HepG2 (cell line): Measurements from ENCODE around the gene ABHD12. TPM values are rescaled to one million over a fixed set of nuclear protein-coding genes. Genes with fewer than 3 reads are reported as not detected.
A peak's percentile ranks its signal among the peaks of the same experiment; 100 is the strongest.

ENCODE experiments used
- ELF4 ChIP-seq: sonication (generic); formaldehyde crosslinking; IDR thresholded peaks from 2 replicates; pipeline ENCODE4 v1.5.0; 2020; ENCODE audit warnings: missing genetic modification reagents, mild to moderate bottlenecking, moderate library complexity, borderline replicate concordance
- GABPB1 ChIP-seq: IDR thresholded peaks from 2 replicates; pipeline ENCODE4 v1.6.1; 2016; ENCODE audit warnings: mild to moderate bottlenecking, missing genetic modification reagents, moderate library complexity, missing compliant biosample characterization
- HNRNPH1 ChIP-seq: fragments of 200-400 bp; formaldehyde crosslinking; optimal IDR thresholded peaks from 2 replicates; pipeline ENCODE3; 2017; ENCODE audit warnings: mild to moderate bottlenecking, low read depth, low read length
- KMT2B ChIP-seq: IDR thresholded peaks from 2 replicates; pipeline ENCODE4 v1.6.1; 2016; ENCODE audit warnings: missing genetic modification reagents, missing compliant biosample characterization
- MYC ChIP-seq: sonication (generic); formaldehyde crosslinking; IDR thresholded peaks from 2 replicates; pipeline ENCODE4 v1.9.0; 2021; ENCODE audit warnings: missing genetic modification reagents, borderline replicate concordance
- NCOR1 ChIP-seq: fragments of 200-600 bp; sonication (generic); IDR thresholded peaks from 2 replicates; pipeline ENCODE4 v1.7.0; 2017; ENCODE audit warnings: antibody characterized with exemption, low read length, borderline replicate concordance
- NFRKB ChIP-seq: fragments of 450-650 bp; IDR thresholded peaks from 2 replicates; pipeline ENCODE4 v1.6.1; 2017
- SP4 ChIP-seq: sonication (generic); formaldehyde crosslinking; IDR thresholded peaks from 2 replicates; pipeline ENCODE4 v1.8.1; 2023; ENCODE audit warnings: mild to moderate bottlenecking, missing genetic modification reagents
- STAT5B ChIP-seq: sonication (generic); formaldehyde crosslinking; IDR thresholded peaks from 2 replicates; pipeline ENCODE4 v1.4.0; 2020; ENCODE audit warnings: missing genetic modification reagents
- ZBTB20 ChIP-seq: sonication (generic); formaldehyde crosslinking; IDR thresholded peaks from 2 replicates; pipeline ENCODE4 v1.8.1; 2023; ENCODE audit warnings: missing genetic modification reagents, low read depth, mild to moderate bottlenecking, borderline replicate concordance
- ZFP36L2 ChIP-seq: sonication (generic); formaldehyde crosslinking; IDR thresholded peaks from 2 replicates; pipeline ENCODE4 v1.4.0; 2020; ENCODE audit warnings: missing genetic modification reagents
- ZNF101 ChIP-seq: sonication (generic); formaldehyde crosslinking; IDR thresholded peaks from 2 replicates; pipeline ENCODE4 v1.4.0; 2020; ENCODE audit warnings: mild to moderate bottlenecking, low read depth, missing genetic modification reagents, borderline replicate concordance
- ZNF253 ChIP-seq: sonication (generic); formaldehyde crosslinking; IDR thresholded peaks from 2 replicates; pipeline ENCODE4 v1.8.0; 2022; ENCODE audit warnings: mild to moderate bottlenecking, missing genetic modification reagents, borderline replicate concordance
- ZNF343 ChIP-seq: sonication (generic); formaldehyde crosslinking; IDR thresholded peaks from 2 replicates; pipeline ENCODE4 v1.4.0; 2020; ENCODE audit warnings: mild to moderate bottlenecking, missing genetic modification reagents
- ZNF614 ChIP-seq: IDR thresholded peaks from 2 replicates; pipeline ENCODE4 v1.6.1; 2018; ENCODE audit warnings: missing biosample characterization, missing genetic modification reagents, inconsistent platforms, borderline replicate concordance
- ZSCAN30 ChIP-seq: sonication (generic); formaldehyde crosslinking; IDR thresholded peaks from 2 replicates; pipeline ENCODE4 v1.5.0; 2020; ENCODE audit warnings: mild to moderate bottlenecking, missing genetic modification reagents
- polyA plus RNA-seq, 8 experiments: library from polyadenylated mRNA; depleted of rRNA in 3 of 8; stranded (reverse) in 7 of 8; unstranded in 1 of 8; fragments of >200 nt; fragmentation: Illumina TruSeq in 4 of 8; extraction: Trizol in 4 of 8; gene quantifications; 2 replicates each; pipeline versions ENCODE4 v1.2.1 to v1.2.3, GENCODE V29; 2011 to 2016; ENCODE audit warnings: low read depth in 4 of 8, missing spikeins in 1 of 8, mixed read lengths in 1 of 8; ENCODE audit not compliant: insufficient read depth in 1 of 8
- total RNA-seq, 5 experiments: library from RNA; depleted of rRNA; stranded (reverse); fragments of >200 nt; fragmentation: Illumina TruSeq; extraction: Trizol; gene quantifications; 2 replicates each; pipeline ENCODE4 v1.2.3, GENCODE V29; 2016; ENCODE audit warnings: low read depth in 1 of 5
- TF ChIP-seq, protein P1 (sequence below): sonication (generic); formaldehyde crosslinking; IDR thresholded peaks from 2 replicates; pipeline ENCODE4 v1.5.1; 2020; ENCODE audit warnings: missing genetic modification reagents, mild to moderate bottlenecking, borderline replicate concordance
- TF ChIP-seq, protein P2 (sequence below): IDR thresholded peaks from 2 replicates; pipeline ENCODE4 v1.6.1; 2016; ENCODE audit warnings: low read depth
- TF ChIP-seq, protein P3 (sequence below): fragments of 450-650 bp; IDR thresholded peaks from 2 replicates; pipeline ENCODE4 v1.6.1; 2017; ENCODE audit warnings: mild to moderate bottlenecking
- TF ChIP-seq, protein P4 (sequence below), 2 experiments: fragments of 450-650 bp in 1 of 2; sonication (generic) in 1 of 2; formaldehyde crosslinking; IDR thresholded peaks; 2 replicates each; pipeline versions ENCODE4 v1.5.0 to v1.8.0; 2020 to 2022; ENCODE audit warnings: mild to moderate bottlenecking in 1 of 2, missing genetic modification reagents in 1 of 2
- TF ChIP-seq, protein P5 (sequence below): sonication (generic); formaldehyde crosslinking; IDR thresholded peaks from 2 replicates; pipeline ENCODE4 v1.4.0; 2020; ENCODE audit warnings: low read depth, mild to moderate bottlenecking, missing genetic modification reagents

ABHD12 gene
- total and polyA plus RNA-seq, 2 of the 13 experiments (the other 11 are each of a cell fraction or from before 2014, with no cell fraction given): 23.5 to 72.1 TPM

DNA sequence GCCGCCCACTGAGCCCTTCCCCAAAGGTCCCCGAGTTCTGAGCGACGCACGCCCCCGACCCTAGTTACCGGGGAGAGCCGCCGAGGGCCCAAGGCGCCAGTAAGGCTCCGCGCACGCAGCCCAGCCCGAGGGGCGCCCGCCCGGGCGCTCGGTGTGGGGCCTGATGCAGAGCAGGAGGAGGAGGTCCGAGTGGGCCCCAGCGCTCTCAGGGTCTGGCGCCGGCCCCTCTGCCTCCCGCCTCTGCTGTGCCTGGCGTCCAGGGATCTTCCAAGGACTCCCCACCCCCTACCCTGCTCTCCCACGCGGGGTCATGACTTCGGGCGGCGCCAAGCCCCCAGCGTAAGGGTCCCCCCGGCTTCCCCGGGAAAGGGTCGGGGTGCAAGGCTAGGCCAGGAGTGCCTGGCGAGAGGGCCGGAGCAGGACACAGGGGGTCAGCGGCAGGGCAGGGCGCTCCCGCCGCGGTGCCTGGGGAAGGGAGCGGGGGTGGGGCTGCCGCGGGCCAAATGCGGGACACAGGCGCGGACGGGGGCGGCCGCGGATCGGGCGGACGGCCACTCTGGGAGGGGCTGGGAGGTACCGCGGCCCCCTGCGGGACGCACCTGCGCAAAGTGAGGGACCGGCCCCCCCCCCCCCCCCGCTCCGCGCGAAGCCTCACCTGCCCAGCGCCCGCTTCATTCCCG is 637 bp downstream of the ABHD12 start (continued):
- TF ChIP-seq, protein P1, sequence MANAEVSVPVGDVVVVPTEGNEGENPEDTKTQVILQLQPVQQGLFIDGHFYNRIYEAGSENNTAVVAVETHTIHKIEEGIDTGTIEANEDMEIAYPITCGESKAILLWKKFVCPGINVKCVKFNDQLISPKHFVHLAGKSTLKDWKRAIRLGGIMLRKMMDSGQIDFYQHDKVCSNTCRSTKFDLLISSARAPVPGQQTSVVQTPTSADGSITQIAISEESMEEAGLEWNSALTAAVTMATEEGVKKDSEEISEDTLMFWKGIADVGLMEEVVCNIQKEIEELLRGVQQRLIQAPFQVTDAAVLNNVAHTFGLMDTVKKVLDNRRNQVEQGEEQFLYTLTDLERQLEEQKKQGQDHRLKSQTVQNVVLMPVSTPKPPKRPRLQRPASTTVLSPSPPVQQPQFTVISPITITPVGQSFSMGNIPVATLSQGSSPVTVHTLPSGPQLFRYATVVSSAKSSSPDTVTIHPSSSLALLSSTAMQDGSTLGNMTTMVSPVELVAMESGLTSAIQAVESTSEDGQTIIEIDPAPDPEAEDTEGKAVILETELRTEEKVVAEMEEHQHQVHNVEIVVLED (CRISPR knock-in tag): peak; percentile 55; the same call in 1 of the 2 replicates
- TF ChIP-seq ZBTB20 (CRISPR knock-in tag) (peak; percentile 65), HNRNPH1 (no peak), MYC (CRISPR knock-in tag) (peak; percentile 61; the same call in 1 of the 2 replicates), ELF4 (CRISPR knock-in tag) (no peak), ZNF343 (CRISPR knock-in tag) (no peak; the same call in none of the 2 replicates), ZSCAN30 (no peak), NFRKB (no peak), ZNF614 (CRISPR knock-in tag) (no peak), NCOR1 (no peak), ZNF253 (CRISPR knock-in tag) (no peak), STAT5B (CRISPR knock-in tag) (no peak), KMT2B (CRISPR knock-in tag) (no peak), GABPB1 (peak; percentile 59), SP4 (CRISPR knock-in tag) (no peak), ZFP36L2 (CRISPR knock-in tag) (no peak), ZNF101 (CRISPR knock-in tag) (no peak)
- TF ChIP-seq, protein P2, sequence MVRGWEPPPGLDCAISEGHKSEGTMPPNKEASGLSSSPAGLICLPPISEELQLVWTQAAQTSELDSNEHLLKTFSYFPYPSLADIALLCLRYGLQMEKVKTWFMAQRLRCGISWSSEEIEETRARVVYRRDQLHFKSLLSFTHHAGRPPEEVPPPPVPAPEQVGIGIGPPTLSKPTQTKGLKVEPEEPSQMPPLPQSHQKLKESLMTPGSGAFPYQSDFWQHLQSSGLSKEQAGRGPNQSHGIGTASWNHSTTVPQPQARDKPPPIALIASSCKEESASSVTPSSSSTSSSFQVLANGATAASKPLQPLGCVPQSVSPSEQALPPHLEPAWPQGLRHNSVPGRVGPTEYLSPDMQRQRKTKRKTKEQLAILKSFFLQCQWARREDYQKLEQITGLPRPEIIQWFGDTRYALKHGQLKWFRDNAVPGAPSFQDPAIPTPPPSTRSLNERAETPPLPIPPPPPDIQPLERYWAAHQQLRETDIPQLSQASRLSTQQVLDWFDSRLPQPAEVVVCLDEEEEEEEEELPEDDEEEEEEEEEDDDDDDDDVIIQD (CRISPR knock-in tag): no peak
- TF ChIP-seq, protein P3, sequence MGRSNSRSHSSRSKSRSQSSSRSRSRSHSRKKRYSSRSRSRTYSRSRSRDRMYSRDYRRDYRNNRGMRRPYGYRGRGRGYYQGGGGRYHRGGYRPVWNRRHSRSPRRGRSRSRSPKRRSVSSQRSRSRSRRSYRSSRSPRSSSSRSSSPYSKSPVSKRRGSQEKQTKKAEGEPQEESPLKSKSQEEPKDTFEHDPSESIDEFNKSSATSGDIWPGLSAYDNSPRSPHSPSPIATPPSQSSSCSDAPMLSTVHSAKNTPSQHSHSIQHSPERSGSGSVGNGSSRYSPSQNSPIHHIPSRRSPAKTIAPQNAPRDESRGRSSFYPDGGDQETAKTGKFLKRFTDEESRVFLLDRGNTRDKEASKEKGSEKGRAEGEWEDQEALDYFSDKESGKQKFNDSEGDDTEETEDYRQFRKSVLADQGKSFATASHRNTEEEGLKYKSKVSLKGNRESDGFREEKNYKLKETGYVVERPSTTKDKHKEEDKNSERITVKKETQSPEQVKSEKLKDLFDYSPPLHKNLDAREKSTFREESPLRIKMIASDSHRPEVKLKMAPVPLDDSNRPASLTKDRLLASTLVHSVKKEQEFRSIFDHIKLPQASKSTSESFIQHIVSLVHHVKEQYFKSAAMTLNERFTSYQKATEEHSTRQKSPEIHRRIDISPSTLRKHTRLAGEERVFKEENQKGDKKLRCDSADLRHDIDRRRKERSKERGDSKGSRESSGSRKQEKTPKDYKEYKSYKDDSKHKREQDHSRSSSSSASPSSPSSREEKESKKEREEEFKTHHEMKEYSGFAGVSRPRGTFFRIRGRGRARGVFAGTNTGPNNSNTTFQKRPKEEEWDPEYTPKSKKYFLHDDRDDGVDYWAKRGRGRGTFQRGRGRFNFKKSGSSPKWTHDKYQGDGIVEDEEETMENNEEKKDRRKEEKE: no peak
- TF ChIP-seq, protein P4, sequence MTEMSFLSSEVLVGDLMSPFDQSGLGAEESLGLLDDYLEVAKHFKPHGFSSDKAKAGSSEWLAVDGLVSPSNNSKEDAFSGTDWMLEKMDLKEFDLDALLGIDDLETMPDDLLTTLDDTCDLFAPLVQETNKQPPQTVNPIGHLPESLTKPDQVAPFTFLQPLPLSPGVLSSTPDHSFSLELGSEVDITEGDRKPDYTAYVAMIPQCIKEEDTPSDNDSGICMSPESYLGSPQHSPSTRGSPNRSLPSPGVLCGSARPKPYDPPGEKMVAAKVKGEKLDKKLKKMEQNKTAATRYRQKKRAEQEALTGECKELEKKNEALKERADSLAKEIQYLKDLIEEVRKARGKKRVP (CRISPR knock-in tag; IDR thresholded peaks at IDR 0.05): peak in 1 of 2 experiments; percentile 62; a peak in 1 of 4 replicates
- TF ChIP-seq, protein P5, sequence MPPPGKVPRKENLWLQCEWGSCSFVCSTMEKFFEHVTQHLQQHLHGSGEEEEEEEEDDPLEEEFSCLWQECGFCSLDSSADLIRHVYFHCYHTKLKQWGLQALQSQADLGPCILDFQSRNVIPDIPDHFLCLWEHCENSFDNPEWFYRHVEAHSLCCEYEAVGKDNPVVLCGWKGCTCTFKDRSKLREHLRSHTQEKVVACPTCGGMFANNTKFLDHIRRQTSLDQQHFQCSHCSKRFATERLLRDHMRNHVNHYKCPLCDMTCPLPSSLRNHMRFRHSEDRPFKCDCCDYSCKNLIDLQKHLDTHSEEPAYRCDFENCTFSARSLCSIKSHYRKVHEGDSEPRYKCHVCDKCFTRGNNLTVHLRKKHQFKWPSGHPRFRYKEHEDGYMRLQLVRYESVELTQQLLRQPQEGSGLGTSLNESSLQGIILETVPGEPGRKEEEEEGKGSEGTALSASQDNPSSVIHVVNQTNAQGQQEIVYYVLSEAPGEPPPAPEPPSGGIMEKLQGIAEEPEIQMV (CRISPR knock-in tag): 0 out of 2 replicates have a peak, but pooled peaks have one; percentile 20
